Loucy (cell line): Measurements from ENCODE around the gene VSIG1.
A peak's percentile ranks its signal among the peaks of the same experiment; 100 is the strongest.

Experiments
- H2AFZ ChIP-seq: fragments of 200-600 bp; sonication (generic); 2 replicates; pipeline ENCODE4 v1.6.0; 2016; ENCODE audit warnings: antibody characterized with exemption, mild to moderate bottlenecking, low read length, moderate library complexity
- H3F3A ChIP-seq: fragments of 200-600 bp; 2 replicates; pipeline ENCODE4 v1.6.0; 2016; ENCODE audit warnings: antibody characterized with exemption, low read depth, mild to moderate bottlenecking
- H3K27me3 ChIP-seq: fragments of 200-600 bp; sonication (generic); 2 replicates; pipeline ENCODE4 v1.6.1; 2014; ENCODE audit warnings: low read length, mild to moderate bottlenecking; ENCODE audit not compliant: insufficient read depth, poor library complexity, severe bottlenecking
- H3K36me3 ChIP-seq: fragments of 200-600 bp; sonication (generic); 2 replicates; pipeline ENCODE4 v1.6.1; 2016; ENCODE audit warnings: low read length; ENCODE audit not compliant: insufficient read depth
- H3K4me1 ChIP-seq: fragments of 200-600 bp; sonication (generic); 2 replicates; pipeline ENCODE4 v1.5.1; 2014; ENCODE audit warnings: low read length, mild to moderate bottlenecking; ENCODE audit not compliant: insufficient read depth, poor library complexity, severe bottlenecking
- H3K4me2 ChIP-seq: fragments of 200-600 bp; sonication (generic); 2 replicates; pipeline ENCODE4 v1.6.0; 2014; ENCODE audit warnings: antibody characterized with exemption, low read length, low read depth, mild to moderate bottlenecking; ENCODE audit not compliant: poor library complexity, severe bottlenecking
- H3K4me3 ChIP-seq: fragments of 200-600 bp; sonication (generic); 2 replicates; pipeline ENCODE4 v1.5.1; 2014; ENCODE audit warnings: low read length, mild to moderate bottlenecking, mixed read lengths; ENCODE audit not compliant: poor library complexity, severe bottlenecking
- H3K79me2 ChIP-seq: fragments of 200-600 bp; sonication (generic); 2 replicates; pipeline ENCODE4 v1.6.1; 2014; ENCODE audit warnings: low read length; ENCODE audit not compliant: insufficient read depth
- H3K9ac ChIP-seq: fragments of 200-600 bp; sonication (generic); 2 replicates; pipeline ENCODE4 v1.6.0; 2014; ENCODE audit warnings: mild to moderate bottlenecking, low read depth, low read length, moderate library complexity; ENCODE audit not compliant: poor library complexity, severe bottlenecking
- H3K9me2 ChIP-seq: fragments of 200-600 bp; sonication (generic); replicated peaks from 2 replicates; pipeline ENCODE4 v1.6.1; 2016; ENCODE audit warnings: low read depth, low read length, mixed read lengths
- H3K9me3 ChIP-seq: fragments of 200-600 bp; sonication (generic); 2 replicates; pipeline ENCODE4 v1.6.1; 2014; ENCODE audit warnings: mild to moderate bottlenecking, antibody characterized with exemption, low read length, low read depth; ENCODE audit not compliant: insufficient read depth
- H4K20me1 ChIP-seq: fragments of 200-600 bp; sonication (generic); 2 replicates; pipeline ENCODE4 v1.6.0; 2014; ENCODE audit warnings: antibody characterized with exemption, low read length, mild to moderate bottlenecking; ENCODE audit not compliant: insufficient read depth, poor library complexity, severe bottlenecking
- EZH2phosphoT487 ChIP-seq: fragments of 200-600 bp; IDR thresholded peaks from 2 replicates; pipeline ENCODE4 v1.6.1; 2018; ENCODE audit warnings: antibody characterized with exemption, mild to moderate bottlenecking, moderate library complexity, borderline replicate concordance
- TF ChIP-seq, protein P1 (sequence below): fragments of 200-600 bp; sonication (generic); conservative IDR thresholded peaks from 2 replicates; pipeline ENCODE4 v1.5.1; 2014; ENCODE audit warnings: mild to moderate bottlenecking, antibody characterized with exemption, low read length

Gene VSIG1

DNA sequence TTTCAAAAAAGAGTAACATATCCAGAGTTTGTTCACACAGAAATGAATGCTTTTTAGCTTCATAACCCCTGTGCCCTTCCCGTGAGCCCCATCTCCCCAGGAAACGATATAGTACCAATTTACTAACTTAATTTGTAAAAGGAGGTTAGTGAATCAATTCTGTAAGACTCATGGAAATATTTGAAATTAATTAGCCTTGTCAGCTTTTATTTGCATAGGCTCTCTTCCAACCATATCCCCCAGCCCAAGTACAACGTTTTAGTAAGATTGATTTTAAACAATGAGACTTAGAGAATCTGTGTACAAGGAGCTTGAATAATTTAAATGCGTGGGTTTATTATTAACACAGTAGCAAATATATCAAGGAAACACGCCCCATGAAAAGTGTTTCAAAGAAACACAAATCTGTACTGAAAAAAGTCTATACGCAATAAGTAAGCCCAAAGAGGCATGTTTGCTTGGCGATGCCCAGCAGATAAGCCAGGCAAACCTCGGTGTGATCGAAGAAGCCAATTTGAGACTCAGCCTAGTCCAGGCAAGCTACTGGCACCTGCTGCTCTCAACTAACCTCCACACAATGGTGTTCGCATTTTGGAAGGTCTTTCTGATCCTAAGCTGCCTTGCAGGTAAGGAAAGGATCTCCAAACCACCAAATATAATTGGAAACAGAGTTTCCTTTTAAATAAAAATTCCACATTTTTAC lies at the start of gene VSIG1:
VSIG1 (plus strand) TSS at position 512 of the 703 bp plus-strand sequence; CDS start at position 578, 66 bp downstream.
- Histone ChIP-seq H3K4me1 (no peaks in the 10 kb centered on the region), H4K20me1 (no peaks in the 10 kb centered on the region), H3K9ac (no peak within 1 kb of the TSS), H3F3A (no peaks in the 10 kb centered on the region), H3K79me2 (no peaks in the 10 kb centered on the region), H3K4me2 (no peak within 1 kb of the TSS), H3K9me3 (no peaks in the 10 kb centered on the region), H3K4me3 (no peak within 1 kb of the TSS), H3K36me3 (no peaks in the 10 kb centered on the region), H2AFZ (no peak within 1 kb of the TSS), H3K9me2 (no peaks in the 10 kb centered on the region), H3K27me3 (no peaks in the 10 kb centered on the region)
- TF ChIP-seq EZH2phosphoT487 = no peak
- TF ChIP-seq, protein P1, sequence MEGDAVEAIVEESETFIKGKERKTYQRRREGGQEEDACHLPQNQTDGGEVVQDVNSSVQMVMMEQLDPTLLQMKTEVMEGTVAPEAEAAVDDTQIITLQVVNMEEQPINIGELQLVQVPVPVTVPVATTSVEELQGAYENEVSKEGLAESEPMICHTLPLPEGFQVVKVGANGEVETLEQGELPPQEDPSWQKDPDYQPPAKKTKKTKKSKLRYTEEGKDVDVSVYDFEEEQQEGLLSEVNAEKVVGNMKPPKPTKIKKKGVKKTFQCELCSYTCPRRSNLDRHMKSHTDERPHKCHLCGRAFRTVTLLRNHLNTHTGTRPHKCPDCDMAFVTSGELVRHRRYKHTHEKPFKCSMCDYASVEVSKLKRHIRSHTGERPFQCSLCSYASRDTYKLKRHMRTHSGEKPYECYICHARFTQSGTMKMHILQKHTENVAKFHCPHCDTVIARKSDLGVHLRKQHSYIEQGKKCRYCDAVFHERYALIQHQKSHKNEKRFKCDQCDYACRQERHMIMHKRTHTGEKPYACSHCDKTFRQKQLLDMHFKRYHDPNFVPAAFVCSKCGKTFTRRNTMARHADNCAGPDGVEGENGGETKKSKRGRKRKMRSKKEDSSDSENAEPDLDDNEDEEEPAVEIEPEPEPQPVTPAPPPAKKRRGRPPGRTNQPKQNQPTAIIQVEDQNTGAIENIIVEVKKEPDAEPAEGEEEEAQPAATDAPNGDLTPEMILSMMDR = no peak

DNA sequence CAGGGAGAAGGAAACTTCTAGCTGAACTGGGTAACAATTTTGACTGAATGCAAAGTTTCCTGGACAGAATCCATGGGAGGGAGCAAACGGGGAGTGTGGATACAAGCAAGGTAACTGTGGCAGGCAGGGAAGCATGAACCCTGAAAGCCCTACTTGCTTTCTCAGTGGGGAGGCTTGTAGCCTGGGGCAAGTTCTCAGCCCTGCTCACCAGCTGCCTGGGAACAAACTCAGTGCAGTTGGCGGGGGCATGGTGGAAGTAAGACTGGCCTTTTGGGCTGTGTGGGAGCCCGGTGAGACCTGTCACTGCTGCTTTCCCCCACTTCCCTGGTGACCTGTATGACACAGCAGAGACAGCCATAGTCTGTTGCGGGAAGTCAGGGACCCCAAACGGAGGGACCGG lies 48.7 kb upstream of the VSIG1 start:
- H2AFZ ChIP-seq = no peak overlapping the region
- H4K20me1 ChIP-seq = no peaks in the 10 kb centered on the region
- no peak overlapping the region for H3K4me2 ChIP-seq
- H3F3A ChIP-seq = no peaks in the 10 kb centered on the region
- H3K4me1 ChIP-seq = no peaks in the 10 kb centered on the region
- H3K9ac ChIP-seq = no peak overlapping the region
- H3K4me3 ChIP-seq = no peak overlapping the region
- no peaks in the 10 kb centered on the region for H3K9me2 ChIP-seq
- no peak for TF ChIP-seq EZH2phosphoT487
- TF ChIP-seq, protein P1 = no peak
- H3K79me2 ChIP-seq = no peaks in the 10 kb centered on the region
- H3K36me3 ChIP-seq = no peaks in the 10 kb centered on the region
- H3K27me3 ChIP-seq = no peaks in the 10 kb centered on the region
- H3K9me3 ChIP-seq = no peaks in the 10 kb centered on the region

- H3K4me3 ChIP-seq = no peak overlapping the region
Observed at GRCh38 chrX:108000751-108001150, 44.1 kb upstream of the VSIG1 start.

More at GRCh38 chrX:108000751-108001150, 44.1 kb upstream of the VSIG1 start:
- H2AFZ ChIP-seq = peak overlapping the region; percentile 88; the same call in 1 of the 2 replicates
- peak overlapping the region; percentile 63 for H3K9ac ChIP-seq
- no peaks in the 10 kb centered on the region for H3K36me3 ChIP-seq
- H3K9me2 ChIP-seq = no peaks in the 10 kb centered on the region
- H3F3A ChIP-seq = no peaks in the 10 kb centered on the region
- no peaks in the 10 kb centered on the region for H3K79me2 ChIP-seq
- H4K20me1 ChIP-seq = no peaks in the 10 kb centered on the region
- H3K4me2 ChIP-seq = no peak overlapping the region
- no peaks in the 10 kb centered on the region for H3K9me3 ChIP-seq
- no peaks in the 10 kb centered on the region for H3K27me3 ChIP-seq
- no peak for TF ChIP-seq EZH2phosphoT487
- TF ChIP-seq, protein P1 = no peak
- no peaks in the 10 kb centered on the region for H3K4me1 ChIP-seq
